Stomach (tissue), 9 donors: Measurements from ENCODE around the gene HUNK. TPM values are rescaled to one million over a fixed set of nuclear protein-coding genes. Genes with fewer than 3 reads are reported as not detected.

ENCODE experiments used
- DNase-seq, 2 donors: peaks; one replicate each; pipeline versions ENCODE4 v3.0.0 to v3.0.0-alpha.2; 2013 to 2019
- H3K27ac ChIP-seq, 5 donors: fragments of 200-600 bp in 4 of 5; sonication (generic) in 4 of 5; one replicate each; pipeline ENCODE4 v1.5.1; 2013 to 2019; ENCODE audit warnings: mild to moderate bottlenecking in 1 of 5, moderate library complexity in 1 of 5
- H3K27me3 ChIP-seq, 3 donors: fragments of 200-600 bp; sonication (generic); one replicate each; pipeline ENCODE4 v1.5.1; 2017 to 2019; ENCODE audit warnings: mixed run types in 1 of 3
- H3K36me3 ChIP-seq, 4 donors: fragments of 200-600 bp; sonication (generic); 1 replicate in 3 of 4; 2 replicates in 1 of 4; pipeline ENCODE4 v1.5.1; 2016 to 2019
- H3K4me1 ChIP-seq, 4 donors: fragments of 200-600 bp; sonication (generic); one replicate each; pipeline ENCODE4 v1.5.1; 2016 to 2019
- H3K4me3 ChIP-seq, 4 donors: fragments of 200-600 bp; sonication (generic) in 3 of 4; one replicate each; pipeline ENCODE4 v1.5.1; 2016 to 2019; ENCODE audit warnings: mild to moderate bottlenecking in 1 of 4
- H3K9me3 ChIP-seq, 4 donors: fragments of 200-600 bp; sonication (generic); one replicate each; pipeline ENCODE4 v1.5.1; 2016 to 2019
- CTCF ChIP-seq, 7 experiments: fragments of 450-650 bp in 4 of 7; fragments of 200-600 bp in 3 of 7; sonication (generic) in 3 of 7; IDR thresholded peaks; one replicate each; pipeline ENCODE4 v1.5.1; 2016 to 2019; ENCODE audit warnings: antibody characterized with exemption in 7 of 7, control low read depth in 2 of 7, mild to moderate bottlenecking in 1 of 7
- EP300 ChIP-seq: sonication (generic); formaldehyde crosslinking; IDR thresholded peaks from one replicate; pipeline ENCODE4 v1.6.1; 2017; ENCODE audit warnings: antibody characterized with exemption
- POLR2A ChIP-seq, 4 donors: fragments of 450-650 bp; IDR thresholded peaks; one replicate each; pipeline ENCODE4 v1.6.1; 2016; ENCODE audit warnings: antibody characterized with exemption in 4 of 4, control low read depth in 2 of 4, mild to moderate bottlenecking in 1 of 4, moderate library complexity in 1 of 4
- POLR2AphosphoS5 ChIP-seq, 3 donors: sonication (generic); formaldehyde crosslinking; IDR thresholded peaks; one replicate each; pipeline ENCODE4 v1.6.1; 2016; ENCODE audit warnings: antibody characterized with exemption in 3 of 3
- WGBS, 5 donors: extraction: QIAGEN DNeasy Blood & Tissue Kit in 3 of 5; methylation state at CpG; one replicate each; pipeline versions ENCODE4 v1.1.5 to v1.1.7; 2013 to 2018; 5-methylcytosine and 5-hydroxymethylcytosine counted together
- intact Hi-C: fragments of 100-400 bp; cut with DNase I; formaldehyde crosslinking; loops from one replicate; pipeline ENCODE4 v1.15.1; 2023; ENCODE audit warnings: low total_unique reads
- polyA plus RNA-seq, 3 donors: library from polyadenylated mRNA; stranded (reverse); fragments of 200-250 nt; gene quantifications; one replicate each; pipeline ENCODE4 v1.2.3, GENCODE V29; 2013
- total RNA-seq, 5 donors: library from RNA; depleted of rRNA; stranded (reverse); fragments of >200 nt; gene quantifications; one replicate each; pipeline versions ENCODE4 v1.1.0 to v1.2.3, GENCODE V29; 2014 to 2016
- donor health status: healthy with polysubstance abuse.
- donor health status: Bipolar disorder and iron deficiency.
- donor health status: healthy.

Gene HUNK
- total and polyA plus RNA-seq, 8 donors: 0.13 to 4.1 (median 1.3) TPM; not detected in 2

DNA sequence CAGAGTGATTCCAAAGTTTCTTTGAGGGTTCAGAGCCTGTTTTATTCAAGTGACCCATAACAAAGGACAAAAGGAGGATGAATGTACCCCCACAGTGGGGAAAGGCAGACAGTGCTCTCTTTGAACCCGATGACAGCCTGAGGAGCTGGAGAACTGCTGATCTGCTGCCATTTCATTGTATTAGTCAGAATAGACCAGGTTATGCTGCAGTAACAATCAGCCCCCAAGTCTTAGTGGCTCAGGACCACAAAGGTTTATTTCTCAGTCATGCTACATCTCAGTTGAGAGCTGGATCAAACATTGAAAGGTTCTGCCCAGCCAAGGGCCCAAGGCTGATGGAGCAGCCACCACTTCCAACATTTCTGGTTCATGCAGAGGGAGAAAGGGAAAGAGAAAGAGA is 88.9 kb downstream of the HUNK start:
- Histone ChIP-seq H3K36me3 (peaks cover 0 to 4% (median 0%) of the 10 kb centered on the region in 4 donors), H3K27ac (no peak overlapping the region), H3K9me3 (peaks cover 0 to 6% (median 0%) of the 10 kb centered on the region in 4 donors), H3K27me3 (no peaks in the 10 kb centered on the region), H3K4me1 (no peaks in the 10 kb centered on the region), H3K4me3 (no peak overlapping the region)
- intact Hi-C loops: no loop called here
- 91 to 100% (median 95%) methylated on average over 1 of the region's 1 CpG; no CpG with 5 or more reads in 1 of the 5 donors for WGBS, 5 donors
- no peak for DNase-seq
- no peak for TF ChIP-seq POLR2A (IDR thresholded peaks at IDR 0.05)
- no peak for TF ChIP-seq EP300
- TF ChIP-seq CTCF (IDR thresholded peaks at IDR 0.05): no peak
- TF ChIP-seq POLR2AphosphoS5 (IDR thresholded peaks at IDR 0.05): no peak

DNA sequence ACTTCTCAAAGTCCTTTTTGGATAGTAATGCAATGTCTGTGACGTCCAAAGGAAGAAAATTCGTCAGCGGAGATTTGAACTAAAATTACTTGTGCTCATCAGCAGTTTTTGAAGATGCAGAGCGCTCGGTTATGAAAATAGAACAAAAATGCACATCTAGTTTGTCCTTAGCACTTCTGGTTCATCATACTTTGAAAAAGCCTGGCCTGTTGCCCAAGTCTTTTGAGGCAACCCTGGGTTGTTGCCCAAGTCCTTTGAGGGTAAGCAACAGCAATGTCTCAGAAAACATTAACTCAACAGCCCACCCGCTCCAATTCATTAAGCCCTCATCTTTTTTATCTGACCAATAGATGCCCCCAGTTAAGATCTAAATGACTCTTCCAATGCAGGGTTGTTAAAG is 91.9 kb downstream of the HUNK start:
- intact Hi-C loops: no loop called here
- DNase-seq: no peak
- Histone ChIP-seq H3K9me3 (peaks cover 0 to 6% (median 0%) of the 10 kb centered on the region in 4 donors), H3K27me3 (no peaks in the 10 kb centered on the region), H3K27ac (no peak overlapping the region), H3K4me1 (no peaks in the 10 kb centered on the region), H3K36me3 (peaks cover 0 to 4% (median 0%) of the 10 kb centered on the region in 4 donors), H3K4me3 (no peak overlapping the region)
- 84 to 92% (median 90%) methylated on average over 6 of the region's 6 CpGs for WGBS, 5 donors
- TF ChIP-seq CTCF (IDR thresholded peaks at IDR 0.05): no peak
- no peak for TF ChIP-seq POLR2A (IDR thresholded peaks at IDR 0.05)
- no peak for TF ChIP-seq POLR2AphosphoS5 (IDR thresholded peaks at IDR 0.05)
- no peak for TF ChIP-seq EP300

- DNase-seq: no peak
- Histone ChIP-seq H3K27me3 (no peaks in the 10 kb centered on the region), H3K9me3 (no peaks in the 10 kb centered on the region), H3K4me1 (no peaks in the 10 kb centered on the region), H3K4me3 (no peak overlapping the region), H3K27ac (no peak overlapping the region), H3K36me3 (no peaks in the 10 kb centered on the region)
- intact Hi-C loops: no loop called here
- 51 to 64% (median 56%) methylated on average over 7 of the region's 7 CpGs for WGBS, 5 donors
- TF ChIP-seq CTCF (IDR thresholded peaks at IDR 0.05) (no peak), POLR2A (IDR thresholded peaks at IDR 0.05) (no peak), POLR2AphosphoS5 (IDR thresholded peaks at IDR 0.05) (no peak), EP300 (no peak)
These were observed 94.5 kb downstream of the HUNK start for GRCh38 chr21:31967334-31967733.

- Histone ChIP-seq H3K27ac (no peak overlapping the region), H3K4me1 (no peaks in the 10 kb centered on the region), H3K4me3 (no peak overlapping the region), H3K27me3 (no peaks in the 10 kb centered on the region), H3K9me3 (no peaks in the 10 kb centered on the region), H3K36me3 (peaks cover 0 to 5% (median 0%) of the 10 kb centered on the region in 4 donors)
- intact Hi-C loops: no loop called here
- no peak for DNase-seq
- no peak for TF ChIP-seq EP300
- TF ChIP-seq POLR2AphosphoS5 (IDR thresholded peaks at IDR 0.05): no peak
- TF ChIP-seq POLR2A (IDR thresholded peaks at IDR 0.05): no peak
- no peak for TF ChIP-seq CTCF (IDR thresholded peaks at IDR 0.05)
- 37 to 74% (median 54%) methylated on average over 7 of the region's 7 CpGs for WGBS, 5 donors
These were observed 99.8 kb downstream of the HUNK start for GRCh38 chr21:31972622-31973021.
